H9 (cell line): ENCODE data around the gene ABCC11. TPM values are rescaled to one million over a fixed set of nuclear protein-coding genes. Genes with fewer than 3 reads are reported as not detected.
"Not testable (repeated sequence)": the region's sequence is repeated elsewhere in the genome, so short reads cannot be mapped to it uniquely, and the experiment has no call there.

Source experiments
- DNase-seq: peaks from one replicate; pipeline ENCODE4 v3.0.0-alpha.2; 2017
- H2AFZ ChIP-seq: one replicate; pipeline ENCODE4 v1.6.1; 2013; ENCODE audit warnings: mild to moderate bottlenecking, low read length, control low read depth, moderate library complexity
- H2AK5ac ChIP-seq: 2 replicates; pipeline ENCODE4 v1.6.1; 2013; ENCODE audit warnings: low read length, control low read depth, mixed read lengths; ENCODE audit not compliant: insufficient read length
- H2BK120ac ChIP-seq: one replicate; pipeline ENCODE4 v1.6.1; 2013; ENCODE audit warnings: low read depth, mild to moderate bottlenecking, low read length, control low read depth, inconsistent platforms; ENCODE audit not compliant: poor library complexity, severe bottlenecking
- H2BK12ac ChIP-seq: 2 replicates; pipeline ENCODE4 v1.6.1; 2013; ENCODE audit warnings: low read length, control low read depth, mixed read lengths, low read depth; ENCODE audit not compliant: insufficient read length
- H2BK15ac ChIP-seq: 2 replicates; pipeline ENCODE4 v1.6.1; 2013; ENCODE audit warnings: low read depth, low read length, control low read depth
- H2BK20ac ChIP-seq: one replicate; pipeline ENCODE4 v1.6.1; 2013; ENCODE audit warnings: low read depth, mild to moderate bottlenecking, low read length, control low read depth, inconsistent platforms; ENCODE audit not compliant: poor library complexity, severe bottlenecking
- H2BK5ac ChIP-seq: 2 replicates; pipeline ENCODE4 v1.6.1; 2013; ENCODE audit warnings: low read length, control low read depth, mixed read lengths; ENCODE audit not compliant: insufficient read length
- H3K14ac ChIP-seq: 2 replicates; pipeline ENCODE4 v1.6.1; 2013; ENCODE audit warnings: low read length, control low read depth; ENCODE audit not compliant: insufficient read depth
- H3K18ac ChIP-seq: 2 replicates; pipeline ENCODE4 v1.6.1; 2013; ENCODE audit warnings: low read depth, mild to moderate bottlenecking, mixed read lengths, low read length, control low read depth; ENCODE audit not compliant: insufficient read length
- H3K23ac ChIP-seq: 2 replicates; pipeline ENCODE4 v1.6.1; 2013; ENCODE audit warnings: low read length, control low read depth, mixed read lengths, low read depth; ENCODE audit not compliant: insufficient read length
- H3K23me2 ChIP-seq: 2 replicates; pipeline ENCODE4 v1.6.1; 2013; ENCODE audit warnings: low read depth, mild to moderate bottlenecking, mixed read lengths, low read length, control low read depth; ENCODE audit not compliant: insufficient read length, poor library complexity, severe bottlenecking
- H3K27ac ChIP-seq: 2 replicates; pipeline ENCODE4 v1.5.1; 2013; ENCODE audit warnings: low read length, control low read depth, mixed read lengths, low read depth; ENCODE audit not compliant: insufficient read length
- H3K27me3 ChIP-seq: 2 replicates; pipeline ENCODE4 v1.6.1; 2013; ENCODE audit warnings: low read length, control low read depth, inconsistent platforms; ENCODE audit not compliant: insufficient read depth
- H3K4ac ChIP-seq: 2 replicates; pipeline ENCODE4 v1.6.1; 2013; ENCODE audit warnings: low read depth, mild to moderate bottlenecking, control low read depth, inconsistent platforms, low read length, moderate library complexity
- H3K4me1 ChIP-seq: 2 replicates; pipeline ENCODE4 v1.6.1; 2013; ENCODE audit warnings: low read length, control low read depth, inconsistent platforms; ENCODE audit not compliant: insufficient read depth
- H3K4me2 ChIP-seq: 2 replicates; pipeline ENCODE4 v1.6.1; 2013; ENCODE audit warnings: low read length, control low read depth, mixed read lengths; ENCODE audit not compliant: insufficient read length, insufficient read depth
- H3K56ac ChIP-seq: 2 replicates; pipeline ENCODE4 v1.6.1; 2013; ENCODE audit warnings: low read depth, mild to moderate bottlenecking, mixed read lengths, low read length, control low read depth; ENCODE audit not compliant: insufficient read length
- H3K79me1 ChIP-seq: 2 replicates; pipeline ENCODE4 v1.6.1; 2013; ENCODE audit warnings: low read depth, mild to moderate bottlenecking, moderate library complexity, low read length, control low read depth, inconsistent platforms; ENCODE audit not compliant: insufficient read depth, poor library complexity, severe bottlenecking
- H3K79me2 ChIP-seq: 2 replicates; pipeline ENCODE4 v1.6.1; 2013; ENCODE audit warnings: low read length, control low read depth, inconsistent platforms; ENCODE audit not compliant: insufficient read depth
- H3K9ac ChIP-seq: 2 replicates; pipeline ENCODE4 v1.6.1; 2013; ENCODE audit warnings: low read length, control low read depth, mixed read lengths; ENCODE audit not compliant: insufficient read length; ENCODE audit errors: extremely low read depth
- H3K9me3 ChIP-seq: one replicate; pipeline ENCODE4 v1.6.1; 2013; ENCODE audit warnings: low read depth, low read length, inconsistent platforms; ENCODE audit not compliant: control insufficient read depth
- H3T11ph ChIP-seq: one replicate; pipeline ENCODE4 v1.6.1; 2013; ENCODE audit warnings: mild to moderate bottlenecking, low read length, control low read depth, inconsistent platforms
- H4K20me1 ChIP-seq: one replicate; pipeline ENCODE4 v1.6.1; 2013; ENCODE audit not compliant: control insufficient read depth, insufficient read length, insufficient read depth
- H4K5ac ChIP-seq: 2 replicates; pipeline ENCODE4 v1.6.1; 2013; ENCODE audit warnings: low read depth, mild to moderate bottlenecking, mixed read lengths, low read length, control low read depth; ENCODE audit not compliant: insufficient read length
- H4K8ac ChIP-seq: replicated peaks from 2 replicates; pipeline ENCODE4 v1.6.1; 2013; ENCODE audit warnings: low read length, control low read depth, mixed read lengths, low read depth; ENCODE audit not compliant: insufficient read length
- H4K91ac ChIP-seq: 2 replicates; pipeline ENCODE4 v1.6.1; 2013; ENCODE audit warnings: low read depth, mild to moderate bottlenecking, moderate library complexity, mixed read lengths, low read length, control low read depth; ENCODE audit not compliant: insufficient read length
- H3K27ac Mint-ChIP-seq, 3 experiments: 2 replicates in 2 of 3; 3 replicates in 1 of 3; pipeline ENCODE4 v1.8.0; 2020 to 2021; ENCODE audit warnings: mixed read lengths in 3 of 3, mild to moderate bottlenecking in 1 of 3, moderate library complexity in 1 of 3
- H3K27me3 Mint-ChIP-seq: 2 replicates; pipeline ENCODE4 v1.8.0; 2021; ENCODE audit warnings: low read depth, mild to moderate bottlenecking, moderate library complexity, mixed read lengths
- H3K36me3 Mint-ChIP-seq, 3 experiments: 2 replicates in 2 of 3; 3 replicates in 1 of 3; pipeline ENCODE4 v1.8.0; 2020 to 2021; ENCODE audit warnings: low read depth in 3 of 3, mixed read lengths in 3 of 3; ENCODE audit not compliant: insufficient read depth in 1 of 3
- H3K4me1 Mint-ChIP-seq, 2 experiments: 2 replicates each; pipeline ENCODE4 v1.8.0; 2020; ENCODE audit warnings: mixed read lengths in 2 of 2
- H3K4me3 Mint-ChIP-seq, 2 experiments: 2 replicates in 1 of 2; 3 replicates in 1 of 2; pipeline ENCODE4 v1.8.0; 2020 to 2021; ENCODE audit warnings: mild to moderate bottlenecking in 2 of 2, mixed read lengths in 2 of 2, moderate library complexity in 1 of 2
- H3K9me3 Mint-ChIP-seq, 2 experiments: 2 replicates in 1 of 2; 3 replicates in 1 of 2; pipeline ENCODE4 v1.8.0; 2020; ENCODE audit warnings: mild to moderate bottlenecking in 2 of 2, mixed read lengths in 2 of 2, moderate library complexity in 1 of 2
- WGBS: extraction: QIAGEN DNeasy Blood & Tissue Kit; methylation state at CpG from one replicate; pipeline ENCODE4 v1.1.7; 2013; ENCODE audit warnings: missing lambda C conversion rate, low lambda C conversion rate, mixed read lengths; ENCODE audit not compliant: insufficient read length; ENCODE audit errors: extremely low coverage; 5-methylcytosine and 5-hydroxymethylcytosine counted together
- total RNA-seq: library from RNA; stranded (reverse); gene quantifications from 2 replicates; pipeline ENCODE4 v1.2.1, GENCODE V29; 2021
- TF ChIP-seq, protein P1 (sequence below): fragments of 200-600 bp; sonication (generic); conservative IDR thresholded peaks from 3 replicates; pipeline ENCODE4 v1.8.0; 2021; ENCODE audit warnings: antibody characterized with exemption, mild to moderate bottlenecking

Gene ABCC11
- total RNA-seq, 1 experiment from 2014 or later = 0.33 TPM

DNA sequence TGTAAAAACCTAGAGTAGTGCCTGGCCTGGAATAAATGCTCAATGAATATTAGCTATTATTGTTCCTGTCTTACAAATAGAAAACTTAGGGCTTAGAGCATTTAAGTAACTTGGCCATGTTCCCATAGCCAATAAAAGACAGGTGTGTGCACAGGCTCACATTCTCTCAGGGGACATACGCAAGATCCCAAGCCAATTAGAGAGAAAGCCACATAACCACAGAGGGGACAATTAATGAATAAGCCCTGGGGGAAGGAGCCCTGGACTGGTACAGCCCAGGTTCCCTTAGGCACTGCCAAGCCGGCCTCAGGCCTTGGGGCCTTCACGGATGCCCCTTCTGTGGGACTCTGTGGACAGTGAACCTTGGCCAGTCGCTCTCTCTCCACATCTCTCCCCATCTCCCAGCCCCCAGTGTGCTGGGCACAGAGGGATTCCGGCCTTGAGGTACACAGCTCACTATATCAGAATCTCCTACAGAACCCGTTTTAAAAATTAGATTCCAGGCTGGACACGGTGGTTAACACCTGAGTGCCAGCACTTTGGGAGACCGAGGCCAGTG, 64.3 kb downstream of the ABCC11 start:
- H3K9me3 Mint-ChIP-seq = no peaks in the 10 kb centered on the region
- H3K4ac ChIP-seq = no peak overlapping the region

DNA sequence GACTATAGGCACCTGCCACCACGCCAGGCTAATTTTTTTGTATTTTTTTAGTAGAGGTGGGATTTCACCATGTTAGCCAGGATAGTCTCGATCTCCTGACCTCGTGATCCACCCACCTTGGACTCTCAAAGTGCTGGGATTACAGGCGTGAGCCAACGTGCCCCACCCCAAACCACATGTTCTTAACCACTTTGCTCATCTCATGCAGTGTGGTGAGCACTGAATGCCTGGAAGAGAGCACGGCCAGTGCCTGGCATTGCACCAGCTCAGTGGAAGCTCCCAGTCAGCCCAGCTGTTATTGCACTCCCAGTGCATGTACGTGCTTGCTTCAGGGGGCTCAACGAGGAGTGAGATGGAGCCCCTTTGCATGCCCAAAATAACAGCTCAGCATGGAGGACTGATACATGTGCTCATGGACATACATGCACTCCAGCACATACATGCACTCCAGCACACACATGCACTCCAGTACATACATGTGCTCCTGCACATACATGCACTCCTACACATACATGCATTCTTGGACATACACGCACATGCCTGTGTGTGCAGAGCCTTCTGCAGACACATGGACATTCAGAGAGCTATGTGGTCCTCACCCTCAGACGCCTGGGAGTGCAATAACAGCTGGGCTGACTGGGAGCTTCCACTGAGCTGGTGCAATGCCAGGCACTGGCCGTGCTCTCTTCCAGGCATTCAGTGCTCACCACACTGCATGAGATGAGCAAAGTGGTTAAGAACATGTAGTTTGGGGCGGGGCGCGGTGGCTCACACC, 65.4 kb downstream of the ABCC11 start:
- H2BK20ac ChIP-seq, H3T11ph ChIP-seq, H3K36me3 Mint-ChIP-seq, H2BK15ac ChIP-seq, H3K23ac ChIP-seq, DNase-seq, H4K91ac ChIP-seq, H3K79me1 ChIP-seq, H2AFZ ChIP-seq, H3K18ac ChIP-seq, H3K56ac ChIP-seq, H4K8ac ChIP-seq, H3K14ac ChIP-seq, H3K4me3 Mint-ChIP-seq, H4K20me1 ChIP-seq, H3K27ac ChIP-seq, H3K9me3 ChIP-seq, H3K27me3 Mint-ChIP-seq, H3K4me2 ChIP-seq, H3K9me3 Mint-ChIP-seq, H2BK120ac ChIP-seq, H2BK5ac ChIP-seq, H3K9ac ChIP-seq, H3K79me2 ChIP-seq, H3K4ac ChIP-seq, H3K27ac Mint-ChIP-seq, H3K23me2 ChIP-seq, H2BK12ac ChIP-seq, H3K4me1 ChIP-seq, H2AK5ac ChIP-seq, H4K5ac ChIP-seq, H3K4me1 Mint-ChIP-seq, H3K27me3 ChIP-seq: not testable (repeated sequence)
- no CpG with 5 or more reads among the region's 14 CpGs for WGBS

More for the DNA sequence above, 64.3 kb downstream of the ABCC11 start:
- no peak overlapping the region for H2BK15ac ChIP-seq
- H3K79me2 ChIP-seq = no peaks in the 10 kb centered on the region
- H3K56ac ChIP-seq = no peak overlapping the region
- H3K79me1 ChIP-seq = no peaks in the 10 kb centered on the region
- H3K23me2 ChIP-seq = no peaks in the 10 kb centered on the region
- no peak overlapping the region for H4K8ac ChIP-seq
- no peaks in the 10 kb centered on the region for H3K4me1 ChIP-seq
- WGBS = no CpG with 5 or more reads among the region's 8 CpGs
- H4K5ac ChIP-seq = no peak overlapping the region
- no peak overlapping the region for H3K23ac ChIP-seq
- H3K18ac ChIP-seq = no peak overlapping the region
- no peak overlapping the region for H3K27ac ChIP-seq
- H3K36me3 Mint-ChIP-seq = no peaks in the 10 kb centered on the region
- no peaks in the 10 kb centered on the region for H4K20me1 ChIP-seq
- H2BK5ac ChIP-seq = no peak overlapping the region
- no peak overlapping the region for H3T11ph ChIP-seq
- H2BK120ac ChIP-seq = no peak overlapping the region
- H3K4me1 Mint-ChIP-seq = peaks cover 0 to 1% of the 10 kb centered on the region in 2 experiments; a peak in 1 of 4 replicates
- no peak overlapping the region for H3K4me2 ChIP-seq
- no peak overlapping the region for H2AK5ac ChIP-seq
- H3K4me3 Mint-ChIP-seq = no peak overlapping the region
- TF ChIP-seq, protein P1, sequence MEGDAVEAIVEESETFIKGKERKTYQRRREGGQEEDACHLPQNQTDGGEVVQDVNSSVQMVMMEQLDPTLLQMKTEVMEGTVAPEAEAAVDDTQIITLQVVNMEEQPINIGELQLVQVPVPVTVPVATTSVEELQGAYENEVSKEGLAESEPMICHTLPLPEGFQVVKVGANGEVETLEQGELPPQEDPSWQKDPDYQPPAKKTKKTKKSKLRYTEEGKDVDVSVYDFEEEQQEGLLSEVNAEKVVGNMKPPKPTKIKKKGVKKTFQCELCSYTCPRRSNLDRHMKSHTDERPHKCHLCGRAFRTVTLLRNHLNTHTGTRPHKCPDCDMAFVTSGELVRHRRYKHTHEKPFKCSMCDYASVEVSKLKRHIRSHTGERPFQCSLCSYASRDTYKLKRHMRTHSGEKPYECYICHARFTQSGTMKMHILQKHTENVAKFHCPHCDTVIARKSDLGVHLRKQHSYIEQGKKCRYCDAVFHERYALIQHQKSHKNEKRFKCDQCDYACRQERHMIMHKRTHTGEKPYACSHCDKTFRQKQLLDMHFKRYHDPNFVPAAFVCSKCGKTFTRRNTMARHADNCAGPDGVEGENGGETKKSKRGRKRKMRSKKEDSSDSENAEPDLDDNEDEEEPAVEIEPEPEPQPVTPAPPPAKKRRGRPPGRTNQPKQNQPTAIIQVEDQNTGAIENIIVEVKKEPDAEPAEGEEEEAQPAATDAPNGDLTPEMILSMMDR = no peak
- H3K14ac ChIP-seq = no peak overlapping the region
- no peak overlapping the region for H3K9ac ChIP-seq
- no peak overlapping the region for H2BK12ac ChIP-seq
- peaks cover 1% of the 10 kb centered on the region; the same call in 1 of the 2 replicates for H3K27me3 Mint-ChIP-seq
- no peaks in the 10 kb centered on the region for H3K9me3 ChIP-seq
- H4K91ac ChIP-seq = no peak overlapping the region
- H3K27ac Mint-ChIP-seq = no peak overlapping the region; a peak in 1 of 7 replicates
- no peak overlapping the region for H2BK20ac ChIP-seq
- H2AFZ ChIP-seq = no peak overlapping the region
- no peak for DNase-seq
- no peaks in the 10 kb centered on the region for H3K27me3 ChIP-seq
